CD14-positive monocyte (primary cell): ENCODE results near the gene ARHGEF33. TPM values are rescaled to one million over a fixed set of nuclear protein-coding genes. Genes with fewer than 3 reads are reported as not detected.

Experiments used
- DNase-seq, 3 donors: peaks; one replicate each; pipeline ENCODE4 v3.0.0-alpha.2; 2011 to 2022
- H2AFZ ChIP-seq: 2 replicates; pipeline ENCODE4 v1.6.0; 2012; ENCODE audit warnings: mild to moderate bottlenecking, low read depth, low read length, inconsistent platforms; ENCODE audit not compliant: insufficient read depth, poor library complexity, severe bottlenecking
- H3K27ac ChIP-seq, 2 donors: 1 replicate in 1 of 2; 2 replicates in 1 of 2; pipeline ENCODE4 v1.5.1; 2012 to 2013; ENCODE audit warnings: low read length in 2 of 2, control low read depth in 1 of 2, inconsistent platforms in 1 of 2, low read depth in 1 of 2, mild to moderate bottlenecking in 1 of 2
- H3K27me3 ChIP-seq, 2 donors: one replicate each; pipeline versions ENCODE4 v1.6.0 to v1.6.1; 2011 to 2013; ENCODE audit warnings: low read length in 2 of 2; ENCODE audit not compliant: control insufficient read depth in 2 of 2, insufficient read depth in 2 of 2
- H3K36me3 ChIP-seq, 2 donors: replicated peaks in 1 of 2; 1 replicate in 1 of 2; 2 replicates in 1 of 2; pipeline versions ENCODE4 v1.5.1 to v1.6.1; 2012 to 2013; ENCODE audit warnings: low read length in 2 of 2, control low read depth in 1 of 2, inconsistent platforms in 1 of 2, mild to moderate bottlenecking in 1 of 2; ENCODE audit not compliant: insufficient read depth in 2 of 2, control insufficient read depth in 1 of 2
- H3K4me1 ChIP-seq, 2 donors: 1 replicate in 1 of 2; 2 replicates in 1 of 2; pipeline versions ENCODE4 v1.5.1 to v1.6.1; 2012 to 2013; ENCODE audit warnings: low read length in 2 of 2, control low read depth in 1 of 2, inconsistent platforms in 1 of 2, mild to moderate bottlenecking in 1 of 2, moderate library complexity in 1 of 2; ENCODE audit not compliant: insufficient read depth in 2 of 2, control insufficient read depth in 1 of 2
- H3K4me2 ChIP-seq: replicated peaks from 2 replicates; pipeline ENCODE3; 2012; ENCODE audit warnings: low read length, moderate library complexity, mild to moderate bottlenecking; ENCODE audit not compliant: poor library complexity, severe bottlenecking; ENCODE audit errors: extremely low read depth
- H3K4me3 ChIP-seq, 3 experiments: fragments of 200-600 bp in 1 of 3; sonication (generic) in 1 of 3; replicated peaks in 1 of 3; 1 replicate in 2 of 3; 2 replicates in 1 of 3; pipeline ENCODE4 v1.5.1; 2011 to 2013; ENCODE audit warnings: low read length in 3 of 3, mild to moderate bottlenecking in 3 of 3, control low read depth in 2 of 3, low read depth in 2 of 3, inconsistent platforms in 1 of 3, moderate library complexity in 1 of 3
- H3K79me2 ChIP-seq: 2 replicates; pipeline ENCODE4 v1.6.0; 2012; ENCODE audit warnings: mild to moderate bottlenecking, control low read depth, inconsistent platforms, low read length, moderate library complexity; ENCODE audit not compliant: insufficient read depth
- H3K9ac ChIP-seq: 2 replicates; pipeline ENCODE4 v1.6.0; 2017; ENCODE audit warnings: low read length, mild to moderate bottlenecking; ENCODE audit not compliant: insufficient read depth, poor library complexity, severe bottlenecking
- H3K9me3 ChIP-seq, 2 donors: replicated peaks in 1 of 2; 1 replicate in 1 of 2; 2 replicates in 1 of 2; pipeline versions ENCODE4 v1.5.1 to v1.6.1; 2012 to 2013; ENCODE audit warnings: low read length in 2 of 2, control low read depth in 1 of 2; ENCODE audit not compliant: control insufficient read depth in 1 of 2, insufficient read depth in 1 of 2
- H4K20me1 ChIP-seq: 2 replicates; pipeline ENCODE4 v1.6.0; 2012; ENCODE audit warnings: mild to moderate bottlenecking, low read length, control low read depth, moderate library complexity; ENCODE audit not compliant: insufficient read depth
- H3K27ac Mint-ChIP-seq, 7 donors: one replicate each; pipeline ENCODE4 v1.8.0; 2020; ENCODE audit warnings: mild to moderate bottlenecking in 7 of 7, mixed read lengths in 7 of 7, moderate library complexity in 6 of 7, inconsistent platforms in 2 of 7
- H3K27me3 Mint-ChIP-seq, 3 donors: one replicate each; pipeline ENCODE4 v1.8.0; 2021 to 2022; ENCODE audit warnings: low read depth in 3 of 3, mild to moderate bottlenecking in 3 of 3, mixed read lengths in 3 of 3, moderate library complexity in 3 of 3, inconsistent platforms in 1 of 3
- H3K36me3 Mint-ChIP-seq, 2 donors: one replicate each; pipeline ENCODE4 v1.8.0; 2020; ENCODE audit warnings: mixed read lengths in 2 of 2, inconsistent platforms in 1 of 2, mild to moderate bottlenecking in 1 of 2
- H3K4me1 Mint-ChIP-seq: one replicate; pipeline ENCODE4 v1.8.0; 2020; ENCODE audit warnings: mild to moderate bottlenecking, mixed read lengths
- H3K4me3 Mint-ChIP-seq, 2 donors: one replicate each; pipeline ENCODE4 v1.8.0; 2020; ENCODE audit warnings: mild to moderate bottlenecking in 2 of 2, mixed read lengths in 2 of 2, moderate library complexity in 1 of 2
- H3K9me3 Mint-ChIP-seq, 7 donors: one replicate each; pipeline ENCODE4 v1.8.0; 2020 to 2022; ENCODE audit warnings: mixed read lengths in 7 of 7, mild to moderate bottlenecking in 6 of 7, moderate library complexity in 6 of 7, inconsistent platforms in 2 of 7
- CTCF ChIP-seq: fragments of 200-600 bp; IDR thresholded peaks from one replicate; pipeline ENCODE4 v1.8.0; 2022; ENCODE audit warnings: antibody characterized with exemption, mild to moderate bottlenecking
- whole genome bisulfite sequencing: methylation state at CpG from one replicate; pipeline ENCODE4 v1.1.5; 2013; ENCODE audit warnings: missing lambda C conversion rate; ENCODE audit not compliant: insufficient coverage; 5-methylcytosine and 5-hydroxymethylcytosine counted together
- intact Hi-C, 2 donors: fragments of 100-400 bp; cut with micrococcal nuclease; formaldehyde crosslinking; loops; one replicate each; pipeline versions ENCODE4 v1.15.0 to v1.15.1; 2023
- polyA plus RNA-seq, 3 donors: library from polyadenylated mRNA; depleted of rRNA in 1 of 3; unstranded in 2 of 3; stranded (reverse) in 1 of 3; fragments of 300-500 nt in 2 of 3; fragments of >200 nt in 1 of 3; fragmentation: Illumina TruSeq in 2 of 3; gene quantifications; 1 replicate in 2 of 3; 2 replicates in 1 of 3; pipeline ENCODE4 v1.2.3, GENCODE V29; 2012 to 2021

The ARHGEF33 gene
- polyA plus RNA-seq, 3 donors, result 0.33 TPM; not detected in 2

GRCh38 chr2:39000552-39000951 is 110.9 kb downstream of the ARHGEF33 start:
- Histone ChIP-seq H3K79me2 (no peaks in the 10 kb centered on the region), H3K27ac (no peak overlapping the region), H3K9ac (no peak overlapping the region), H3K4me3 (no peak overlapping the region), H3K36me3 (peaks cover 63 to 80% of the 10 kb centered on the region in 2 donors), H3K27me3 (no peaks in the 10 kb centered on the region), H3K4me1 (no peaks in the 10 kb centered on the region), H3K9me3 (no peaks in the 10 kb centered on the region), H2AFZ (no peak overlapping the region), H3K4me2 (no peak overlapping the region), H4K20me1 (no peaks in the 10 kb centered on the region)
- intact Hi-C loops, result no loop called here
- Mint-ChIP-seq H3K27ac (peak overlapping the region in 1 of 7 donors; percentile 37), H3K4me1 (peaks cover 4% of the 10 kb centered on the region), H3K36me3 (peaks cover 53 to 72% of the 10 kb centered on the region in 2 donors), H3K4me3 (no peak overlapping the region), H3K27me3 (peaks cover 0 to 2% (median 0%) of the 10 kb centered on the region in 3 donors), H3K9me3 (no peaks in the 10 kb centered on the region)
- TF ChIP-seq CTCF, result no peak
- WGBS, result no CpG with 5 or more reads among the region's 2 CpGs
- no peak for DNase-seq

DNA sequence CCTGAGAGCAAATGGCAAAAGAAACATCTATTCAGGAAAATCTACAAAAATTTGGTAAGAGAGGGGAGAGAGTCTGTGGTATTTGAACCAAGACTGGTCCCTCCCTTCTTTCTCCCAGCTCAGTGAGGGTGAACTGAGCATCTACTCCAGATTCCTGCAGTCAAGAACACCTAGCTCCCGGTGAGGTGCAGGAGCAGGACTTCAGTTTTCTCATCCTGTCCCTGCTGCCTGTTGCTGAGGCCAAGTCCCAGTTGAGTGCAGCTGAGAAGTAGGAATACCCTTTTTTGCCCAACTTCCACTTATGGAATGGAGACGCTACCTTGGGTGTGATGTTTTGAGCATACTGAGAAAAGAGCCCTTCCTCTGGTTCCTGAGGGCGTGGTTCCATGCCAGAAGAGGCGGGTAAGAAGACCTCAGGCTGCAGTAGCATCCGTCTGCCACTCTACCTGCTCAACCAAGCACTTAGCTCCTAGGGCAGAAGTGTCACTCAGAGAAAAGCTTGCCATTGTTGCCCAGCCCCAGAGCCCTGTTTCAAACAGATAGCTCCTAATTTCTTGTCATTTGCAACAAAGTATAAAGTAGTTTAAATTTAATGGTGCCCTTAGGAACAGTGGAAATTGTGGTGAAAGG is 118.3 kb downstream of the ARHGEF33 start:
- peaks cover 58 to 69% of the 10 kb centered on the region in 2 donors for H3K36me3 Mint-ChIP-seq
- intact Hi-C loops, result no loop called here
- Histone ChIP-seq H3K27ac (no peak overlapping the region), H3K9ac (no peak overlapping the region), H2AFZ (no peak overlapping the region), H3K9me3 (no peaks in the 10 kb centered on the region), H3K4me2 (no peak overlapping the region), H3K4me3 (no peak overlapping the region), H4K20me1 (no peaks in the 10 kb centered on the region), H3K79me2 (no peaks in the 10 kb centered on the region), H3K27me3 (no peaks in the 10 kb centered on the region), H3K36me3 (peaks cover 68 to 95% of the 10 kb centered on the region in 2 donors), H3K4me1 (no peaks in the 10 kb centered on the region)
- WGBS, result 100% methylated on average over 2 of the region's 5 CpGs
- no peaks in the 10 kb centered on the region for H3K27me3 Mint-ChIP-seq
- peaks cover 0 to 3% (median 0%) of the 10 kb centered on the region in 7 donors for H3K9me3 Mint-ChIP-seq
- H3K4me3 Mint-ChIP-seq, result no peak overlapping the region
- no peaks in the 10 kb centered on the region for H3K4me1 Mint-ChIP-seq
- DNase-seq, result no peak
- H3K27ac Mint-ChIP-seq, result peak overlapping the region in 4 of 7 donors; percentile 21 to 72 (median 24)
- no peak for TF ChIP-seq CTCF
